Measurements from ENCODE around the gene VPS37C. TPM values are rescaled to one million over a fixed set of nuclear protein-coding genes. Genes with fewer than 3 reads are reported as not detected.
A peak's percentile ranks its signal among the peaks of the same experiment; 100 is the strongest.

Gene VPS37C
- total RNA-seq, 1 experiment from 2014 or later, result 32.7 TPM

- ChIA-PET POLR2A (ENCODE audit: low non-redundant PET) (interaction anchor here (0.6 to 0.7 kb wide), 2 partner anchors 11 to 199 kb away, joined by 7 to 10 read pairs; partner anchors contain the start of gene CYB561A3), CTCF (interaction anchor here (0.6 kb wide), 1 partner anchor 400 kb away, joined by 3 read pairs; no protein-coding TSS in a partner anchor)
- no peaks in the 10 kb centered on the region for H3K27me3 ChIP-seq (replicated peaks; ENCODE audit: insufficient read depth, low read depth, low read length, poor library complexity)
- H3K36me3 ChIP-seq (ENCODE audit: insufficient read depth, low read length, poor library complexity, severe bottlenecking), result peaks cover under 1% of the 10 kb centered on the region
- no peaks in the 10 kb centered on the region for H3K9me3 ChIP-seq (ENCODE audit: low read depth, low read length, poor library complexity, severe bottlenecking)
- H3K4me1 ChIP-seq (ENCODE audit: insufficient read depth, low read length, poor library complexity, severe bottlenecking), result no peaks in the 10 kb centered on the region
- TF ChIP-seq CTCF (conservative IDR thresholded peaks at IDR 0.05; ENCODE audit: low read depth, low read length), result no peak
- TF ChIP-seq EZH2 (IDR thresholded peaks at IDR 0.05; ENCODE audit: borderline replicate concordance, low read depth, low read length, poor library complexity, severe bottlenecking), result no peak
- DNase-seq (ENCODE audit: low spot score), result peak; percentile 65
- peak overlapping the region; percentile 99 for H3K27ac ChIP-seq (ENCODE audit: low read depth, low read length, poor library complexity, severe bottlenecking)
- intact Hi-C loops (cut with micrococcal nuclease; ENCODE audit: unreplicated experiment), result no loop called here
- BruUV-seq (replicated peaks), result TSS peak; percentile 85
- peak overlapping the region; percentile 87 for H3K4me3 ChIP-seq (ENCODE audit: low read depth, low read length, poor library complexity, severe bottlenecking)
Observed at GRCh38 chr11:61162092-61162941, 1.1 kb upstream of the VPS37C start.

GRCh38 chr11:61160487-61161189, 588 bp downstream of the VPS37C start:
- Histone ChIP-seq H3K27ac (ENCODE audit: low read depth, low read length, poor library complexity, severe bottlenecking) (peak overlapping the region; percentile 99), H3K4me1 (ENCODE audit: insufficient read depth, low read length, poor library complexity, severe bottlenecking) (no peaks in the 10 kb centered on the region), H3K36me3 (ENCODE audit: insufficient read depth, low read length, poor library complexity, severe bottlenecking) (peaks cover 9% of the 10 kb centered on the region), H3K27me3 (replicated peaks; ENCODE audit: insufficient read depth, low read depth, low read length, poor library complexity) (no peaks in the 10 kb centered on the region), H3K9me3 (ENCODE audit: low read depth, low read length, poor library complexity, severe bottlenecking) (peaks cover 6% of the 10 kb centered on the region), H3K4me3 (ENCODE audit: low read depth, low read length, poor library complexity, severe bottlenecking) (peak overlapping the region; percentile 87)
- BruUV-seq (replicated peaks), result no TSS peak
- TF ChIP-seq CTCF (conservative IDR thresholded peaks at IDR 0.05; ENCODE audit: low read depth, low read length), result no peak
- TF ChIP-seq EZH2 (IDR thresholded peaks at IDR 0.05; ENCODE audit: borderline replicate concordance, low read depth, low read length, poor library complexity, severe bottlenecking), result no peak
- intact Hi-C loops (cut with micrococcal nuclease; ENCODE audit: unreplicated experiment), result no loop called here
- DNase-seq (ENCODE audit: low spot score), result peak; percentile 30
- POLR2A ChIA-PET (ENCODE audit: low non-redundant PET), result no interaction called here
- CTCF ChIA-PET, result no interaction called here

- Histone ChIP-seq H3K4me3 (ENCODE audit: low read depth, low read length, poor library complexity, severe bottlenecking) (no peak overlapping the region), H3K4me1 (ENCODE audit: insufficient read depth, low read length, poor library complexity, severe bottlenecking) (no peaks in the 10 kb centered on the region), H3K27ac (ENCODE audit: low read depth, low read length, poor library complexity, severe bottlenecking) (no peak overlapping the region), H3K27me3 (replicated peaks; ENCODE audit: insufficient read depth, low read depth, low read length, poor library complexity) (no peaks in the 10 kb centered on the region), H3K36me3 (ENCODE audit: insufficient read depth, low read length, poor library complexity, severe bottlenecking) (peaks cover 10% of the 10 kb centered on the region), H3K9me3 (ENCODE audit: low read depth, low read length, poor library complexity, severe bottlenecking) (peaks cover 24% of the 10 kb centered on the region)
- intact Hi-C loops (cut with micrococcal nuclease; ENCODE audit: unreplicated experiment), result no loop called here
- no peak for TF ChIP-seq CTCF (conservative IDR thresholded peaks at IDR 0.05; ENCODE audit: low read depth, low read length)
- TF ChIP-seq EZH2 (IDR thresholded peaks at IDR 0.05; ENCODE audit: borderline replicate concordance, low read depth, low read length, poor library complexity, severe bottlenecking), result no peak
- DNase-seq (ENCODE audit: low spot score), result no peak
- no TSS peak for BruUV-seq (replicated peaks)
- CTCF ChIA-PET, result no interaction called here
- POLR2A ChIA-PET (ENCODE audit: low non-redundant PET), result no interaction called here
Observed at GRCh38 chr11:61158691-61159381, 2.4 kb downstream of the VPS37C start.

All from A673 (cell line).